Testis (tissue), 3 donors: ENCODE measurements around the gene MMP10. TPM values are rescaled to one million over a fixed set of nuclear protein-coding genes. Genes with fewer than 3 reads are reported as not detected.

ENCODE experiments used
- DNase-seq: peaks from one replicate; pipeline ENCODE4 v3.0.0-alpha.2; 2019
- H3K27ac ChIP-seq, 2 donors: fragments of 200-600 bp; sonication (generic); one replicate each; pipeline ENCODE4 v1.5.1; 2019
- H3K27me3 ChIP-seq: fragments of 200-600 bp; sonication (generic); one replicate; pipeline ENCODE4 v1.5.1; 2019
- H3K36me3 ChIP-seq: fragments of 200-600 bp; sonication (generic); one replicate; pipeline ENCODE4 v1.5.1; 2017; ENCODE audit warnings: low read depth; ENCODE audit errors: missing control alignments
- H3K4me1 ChIP-seq: fragments of 200-600 bp; sonication (generic); one replicate; pipeline ENCODE4 v1.5.1; 2019
- H3K4me3 ChIP-seq, 2 donors: fragments of 200-600 bp; sonication (generic); one replicate each; pipeline ENCODE4 v1.5.1; 2017 to 2019
- H3K9me3 ChIP-seq: fragments of 200-600 bp; sonication (generic); one replicate; pipeline ENCODE4 v1.5.1; 2017
- CTCF ChIP-seq, 3 experiments: fragments of 450-650 bp in 2 of 3; fragments of 200-600 bp in 1 of 3; sonication (generic) in 1 of 3; IDR thresholded peaks; one replicate each; pipeline ENCODE4 v1.5.1; 2016 to 2019; ENCODE audit warnings: antibody characterized with exemption in 3 of 3, mild to moderate bottlenecking in 2 of 3, moderate library complexity in 1 of 3
- POLR2A ChIP-seq: fragments of 450-650 bp; IDR thresholded peaks from one replicate; pipeline ENCODE4 v1.6.1; 2017; ENCODE audit warnings: antibody characterized with exemption, mild to moderate bottlenecking, moderate library complexity
- WGBS, 2 donors: methylation state at CpG; one replicate each; pipeline ENCODE4 v1.1.5; 2018; 5-methylcytosine and 5-hydroxymethylcytosine counted together
- intact Hi-C: fragments of 100-400 bp; cut with DNase I; formaldehyde crosslinking; loops from one replicate; pipeline ENCODE4 v1.15.1; 2023; ENCODE audit warnings: low total_unique reads
- polyA plus RNA-seq: library from polyadenylated mRNA; stranded (reverse); fragments of 350-450 nt; fragmentation: Illumina TruSeq; extraction: RNeasy Lipid Tissue Mini Kit (QIAGEN cat#74804); gene quantifications from one replicate; pipeline ENCODE4 v1.2.3, GENCODE V29; 2014; ENCODE audit warnings: low read depth, low replicate concordance; ENCODE audit not compliant: insufficient read depth
- total RNA-seq, 2 donors: library from RNA; depleted of rRNA; stranded (reverse); fragments of >200 nt; gene quantifications; one replicate each; pipeline ENCODE4 v1.2.3, GENCODE V29; 2016

MMP10 gene
- total and polyA plus RNA-seq, 3 donors from 2014 or later = 0.19 to 1.1 (median 0.39) TPM

GRCh38 chr11:102776454-102776853 is 4.0 kb downstream of the MMP10 start:
- intact Hi-C loops = no loop called here
- no peak for TF ChIP-seq POLR2A
- no peak for TF ChIP-seq CTCF (IDR thresholded peaks at IDR 0.05)
- no peaks in the 10 kb centered on the region for H3K36me3 ChIP-seq
- H3K27ac ChIP-seq = no peak overlapping the region
- no peak for DNase-seq
- 74 to 91% methylated on average over 5 of the region's 5 CpGs for WGBS, 2 donors
- no peaks in the 10 kb centered on the region for H3K9me3 ChIP-seq
- no peak overlapping the region for H3K4me3 ChIP-seq
- no peaks in the 10 kb centered on the region for H3K4me1 ChIP-seq
- H3K27me3 ChIP-seq = no peaks in the 10 kb centered on the region

- 62 to 65% methylated on average over 4 of the region's 4 CpGs for WGBS, 2 donors
These were observed 7.0 kb downstream of the MMP10 start for GRCh38 chr11:102773386-102773785.

GRCh38 chr11:102771351-102771750 is 9.1 kb downstream of the MMP10 start:
- no peaks in the 10 kb centered on the region for H3K9me3 ChIP-seq
- TF ChIP-seq POLR2A = no peak
- H3K4me1 ChIP-seq = no peaks in the 10 kb centered on the region
- DNase-seq = no peak
- H3K4me3 ChIP-seq = no peak overlapping the region
- intact Hi-C loops = no loop called here
- no peak overlapping the region for H3K27ac ChIP-seq
- 88% methylated on average over 1 of the region's 1 CpG for WGBS, 2 donors
- no peaks in the 10 kb centered on the region for H3K36me3 ChIP-seq
- no peaks in the 10 kb centered on the region for H3K27me3 ChIP-seq

More at GRCh38 chr11:102773386-102773785, 7.0 kb downstream of the MMP10 start:
- Histone ChIP-seq H3K4me3 (no peak overlapping the region), H3K27ac (no peak overlapping the region), H3K4me1 (no peaks in the 10 kb centered on the region), H3K36me3 (no peaks in the 10 kb centered on the region), H3K9me3 (no peaks in the 10 kb centered on the region), H3K27me3 (no peaks in the 10 kb centered on the region)
- intact Hi-C loops = no loop called here
- TF ChIP-seq POLR2A (no peak), CTCF (IDR thresholded peaks at IDR 0.05) (no peak)
- DNase-seq = no peak

GRCh38 chr11:102770191-102770590 is 10.2 kb downstream of the MMP10 start:
- TF ChIP-seq POLR2A (no peak), CTCF (IDR thresholded peaks at IDR 0.05) (no peak)
- no peaks in the 10 kb centered on the region for H3K27me3 ChIP-seq
- intact Hi-C loops = no loop called here
- H3K4me3 ChIP-seq = no peak overlapping the region
- no peak for DNase-seq
- no peaks in the 10 kb centered on the region for H3K36me3 ChIP-seq
- no peaks in the 10 kb centered on the region for H3K9me3 ChIP-seq
- no peak overlapping the region for H3K27ac ChIP-seq
- no peaks in the 10 kb centered on the region for H3K4me1 ChIP-seq

- no peak overlapping the region for H3K27ac ChIP-seq
- H3K36me3 ChIP-seq = no peaks in the 10 kb centered on the region
- intact Hi-C loops = no loop called here
- peak; percentile 50 for DNase-seq
- no peaks in the 10 kb centered on the region for H3K27me3 ChIP-seq
- H3K4me3 ChIP-seq = peak overlapping the region; percentile 29 to 32
- H3K9me3 ChIP-seq = no peaks in the 10 kb centered on the region
- 44 to 72% methylated on average over 18 of the region's 18 CpGs for WGBS, 2 donors
- no peaks in the 10 kb centered on the region for H3K4me1 ChIP-seq
- TF ChIP-seq POLR2A = no peak
- no peak for TF ChIP-seq CTCF (IDR thresholded peaks at IDR 0.05)
These were observed 12.6 kb downstream of the MMP10 start for GRCh38 chr11:102767800-102768199.
